T1000 (cell line): ENCODE results near the gene WDFY2.

ENCODE experiments used
- DNase-seq: peaks from one replicate; lab custom pipeline; 2025; ENCODE audit warnings: mixed read lengths; lab: John Stamatoyannopoulos, UW

WDFY2 gene

GRCh38 chr13:51707461-51707860 lies 123.2 kb downstream of the WDFY2 start:
- no peak for DNase-seq

- DNase-seq, result no peak
Observed at GRCh38 chr13:51713807-51714206, 129.5 kb downstream of the WDFY2 start.

DNA sequence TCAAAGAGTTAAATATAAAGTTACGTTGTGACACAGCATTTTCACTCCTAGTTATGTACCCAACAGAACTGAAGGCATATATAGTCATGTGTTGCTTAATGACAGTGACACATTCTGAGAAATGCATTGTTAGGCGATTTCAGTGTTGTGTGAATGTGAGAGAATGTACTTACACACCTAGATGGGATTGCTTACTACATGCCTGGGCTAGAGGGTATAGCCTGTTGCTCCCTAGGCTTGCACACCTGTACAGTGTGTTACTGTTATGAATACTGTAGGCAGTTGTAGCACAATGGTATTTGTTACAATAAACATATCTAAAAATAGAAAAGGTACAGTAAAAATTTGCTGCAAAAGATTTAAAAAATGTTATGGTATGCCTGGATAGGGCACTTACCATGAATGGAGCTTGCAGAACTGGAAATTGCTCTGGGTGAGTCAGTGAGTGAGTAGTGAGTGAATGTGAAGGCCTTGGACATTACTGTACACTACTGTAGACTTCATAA lies 130.5 kb downstream of the WDFY2 start:
- DNase-seq, result no peak

- no peak for DNase-seq
Observed at GRCh38 chr13:51715613-51716012, 131.4 kb downstream of the WDFY2 start.

GRCh38 chr13:51717786-51718398 lies 133.6 kb downstream of the WDFY2 start:
- DNase-seq, result no peak

DNA sequence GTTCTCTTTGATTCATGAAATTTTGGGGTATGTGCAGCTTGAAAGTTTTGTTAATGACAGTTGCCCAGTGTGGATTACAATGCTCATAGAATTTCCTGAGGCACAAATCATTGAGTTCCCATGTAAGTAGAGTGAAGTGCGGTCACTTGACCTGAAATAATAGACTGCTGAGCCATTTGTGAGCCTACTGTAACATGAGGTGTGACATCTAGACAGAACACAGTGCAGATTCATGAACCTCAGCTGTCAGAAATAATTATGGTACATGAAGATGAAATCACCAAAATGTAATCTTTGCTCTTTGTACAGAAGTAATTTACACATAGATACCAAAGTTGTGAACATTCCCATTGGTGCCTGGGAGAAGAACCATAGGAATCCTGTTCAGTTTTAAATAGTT lies 135.1 kb downstream of the WDFY2 start:
- DNase-seq, result no peak

- no peak for DNase-seq
Observed at GRCh38 chr13:51721496-51721895, 137.2 kb downstream of the WDFY2 start.

- DNase-seq, result no peak
Observed at GRCh38 chr13:51723529-51723928, 139.3 kb downstream of the WDFY2 start.

GRCh38 chr13:51724721-51725120 lies 140.5 kb downstream of the WDFY2 start:
- DNase-seq, result no peak

DNA sequence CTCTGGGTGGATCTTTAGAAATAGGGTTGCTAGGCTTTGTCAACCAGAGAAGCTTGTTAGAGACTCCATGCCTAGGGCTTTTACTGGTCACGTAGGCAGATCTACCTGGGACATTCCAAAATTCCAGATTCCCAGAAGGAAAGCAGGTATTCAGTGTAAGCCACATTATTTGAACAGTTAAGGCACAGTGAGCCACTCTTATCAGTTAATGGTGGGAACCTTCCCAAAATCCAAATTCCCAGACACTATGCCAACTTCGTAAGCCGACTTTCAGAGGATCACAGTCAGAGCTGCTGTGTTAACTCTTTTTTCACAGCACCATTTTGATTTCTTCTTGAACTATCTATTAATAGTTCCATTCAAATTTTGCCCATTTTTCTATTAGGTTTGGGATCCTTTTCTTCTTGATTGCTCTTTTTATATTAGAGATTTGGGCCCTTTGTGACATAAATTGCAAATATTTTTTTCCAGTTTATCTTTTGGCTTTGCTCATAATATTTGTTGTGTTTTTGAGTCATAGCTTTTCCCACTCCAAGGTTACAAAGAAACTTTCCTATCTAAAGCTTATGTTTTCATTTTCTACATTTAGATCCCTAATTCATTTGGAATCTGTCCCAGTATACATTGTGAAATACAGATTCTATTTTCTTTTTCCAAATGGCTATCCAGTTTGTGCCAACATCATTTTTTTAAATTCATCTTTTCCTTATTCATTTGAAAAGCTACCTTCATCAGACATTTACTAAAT lies 142.4 kb downstream of the WDFY2 start:
- no peak for DNase-seq

GRCh38 chr13:51727634-51728274 lies 143.5 kb downstream of the WDFY2 start:
- no peak for DNase-seq

DNA sequence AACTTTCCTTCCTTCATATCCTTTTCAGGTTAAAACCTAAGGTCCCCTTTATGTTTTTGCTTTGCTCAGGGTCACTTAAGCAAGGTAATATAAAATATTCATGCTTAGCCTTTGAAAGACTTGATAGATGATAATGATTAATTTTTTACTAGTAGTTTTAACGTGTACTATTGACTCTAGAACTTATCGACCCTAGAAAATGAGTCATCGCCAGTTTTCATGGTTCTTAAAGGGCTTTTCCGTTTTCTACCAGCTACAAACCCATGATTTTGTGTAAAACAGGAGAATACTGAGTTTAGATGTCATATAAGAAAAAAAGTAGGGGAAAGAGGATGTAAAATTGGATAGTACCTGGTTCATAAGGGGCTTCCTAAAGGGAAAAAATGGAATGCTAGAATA lies 144.0 kb downstream of the WDFY2 start:
- no peak for DNase-seq

DNA sequence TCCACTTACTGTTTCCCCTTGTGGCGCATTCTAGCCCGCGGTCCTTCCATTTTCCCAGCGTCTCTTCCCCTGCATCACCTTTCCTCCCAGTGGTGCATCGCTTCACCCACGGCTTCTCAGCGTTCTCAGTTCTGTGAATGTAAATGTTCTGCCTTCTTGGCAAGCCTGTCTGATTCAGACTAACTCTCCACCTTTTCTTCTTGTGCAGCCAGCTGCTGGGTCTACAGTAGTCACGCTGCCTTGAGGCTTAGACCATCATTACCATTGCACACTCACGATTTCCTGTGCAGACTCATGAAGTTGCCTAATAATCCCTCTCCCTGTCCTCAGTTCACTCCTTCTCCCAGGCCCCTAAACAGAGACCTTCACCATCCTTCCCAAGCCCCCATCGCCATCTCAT lies 144.7 kb downstream of the WDFY2 start:
- no peak for DNase-seq

GRCh38 chr13:51729866-51730553 lies 145.7 kb downstream of the WDFY2 start:
- DNase-seq, result no peak

- DNase-seq, result no peak
Observed at GRCh38 chr13:51730927-51731326, 146.7 kb downstream of the WDFY2 start.

DNA sequence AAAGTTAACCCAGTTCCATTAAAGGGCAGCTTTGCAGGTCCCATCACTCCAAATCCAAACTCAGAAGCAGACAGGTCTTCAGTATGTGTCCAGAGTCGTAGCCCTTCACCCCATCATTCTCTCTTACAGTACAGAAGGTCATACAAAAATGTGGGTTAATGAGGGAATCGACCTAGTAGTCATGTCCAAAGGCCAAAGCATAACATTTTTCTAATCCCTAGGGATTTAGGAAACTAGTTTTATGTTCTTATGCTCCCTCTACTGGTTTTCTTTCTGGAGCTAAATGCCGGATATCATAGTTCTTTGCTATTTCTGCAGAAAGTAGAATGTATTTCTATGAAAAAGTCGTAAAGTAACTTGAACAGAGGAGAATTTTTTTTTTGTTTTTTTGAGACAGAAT lies 147.5 kb downstream of the WDFY2 start:
- DNase-seq, result no peak

DNA sequence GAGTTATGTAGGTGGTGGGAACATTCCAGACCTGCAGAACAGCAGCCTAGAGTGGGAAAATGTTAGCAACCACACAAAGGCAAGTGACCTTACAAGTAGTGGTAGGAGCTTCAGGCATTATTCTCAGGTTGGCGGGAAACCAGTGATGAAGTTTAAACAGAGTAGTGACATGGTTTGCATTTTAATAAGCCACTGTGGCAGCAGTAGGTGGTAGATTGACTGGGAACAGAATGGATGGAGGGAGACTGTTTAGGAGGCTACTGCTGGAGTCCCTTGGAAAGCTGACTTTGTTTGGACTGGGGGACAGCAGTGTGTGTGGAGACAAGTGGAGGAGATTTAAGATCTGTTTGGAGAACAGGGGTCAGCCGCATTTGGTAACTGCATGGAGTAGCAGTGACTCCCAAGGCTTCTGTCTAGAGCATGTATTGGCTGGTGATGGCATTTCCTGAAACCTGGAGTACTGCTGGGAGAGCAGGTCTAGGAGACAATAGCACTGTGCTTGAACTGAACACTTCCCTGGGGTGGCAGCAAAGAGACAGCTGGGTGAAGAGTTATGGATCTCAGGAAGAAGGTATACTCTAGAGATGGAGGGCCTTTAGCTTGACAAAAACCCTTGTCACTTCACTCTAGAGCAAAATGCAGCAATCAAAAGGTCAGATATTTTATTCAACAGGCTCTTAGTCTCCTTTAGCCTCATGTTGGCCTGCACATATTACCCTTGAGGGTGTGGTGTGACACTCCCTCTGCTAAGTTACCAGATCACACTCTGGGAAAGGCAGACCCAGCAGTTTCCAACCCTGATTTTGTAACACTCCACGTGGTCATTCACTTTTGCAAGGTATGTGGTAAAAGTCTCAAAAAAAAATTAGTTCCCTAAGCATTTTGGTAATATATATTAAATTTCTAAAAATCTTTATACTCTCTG lies 149.4 kb downstream of the WDFY2 start:
- no peak for DNase-seq

DNA sequence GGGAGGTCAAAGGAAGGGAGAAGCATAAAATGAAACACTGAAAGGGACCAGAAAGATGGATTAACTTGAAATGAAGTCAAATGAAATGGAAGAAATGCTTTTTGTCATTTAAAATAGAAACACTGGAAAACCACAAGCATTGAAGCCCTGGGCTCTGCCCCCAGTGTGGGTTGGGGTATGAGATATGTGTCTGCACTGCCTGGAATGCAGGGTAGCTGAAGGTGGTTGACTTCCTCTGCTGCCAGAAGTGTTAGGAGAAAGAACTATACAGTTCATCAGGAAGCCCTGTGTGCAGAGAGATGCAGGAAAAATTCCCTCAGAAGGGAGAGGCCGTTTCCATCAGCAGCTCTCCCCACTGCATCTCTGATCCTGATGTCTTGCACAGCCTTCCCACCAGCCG lies 150.5 kb downstream of the WDFY2 start:
- no peak for DNase-seq

- DNase-seq, result no peak
Observed at GRCh38 chr13:51737609-51738008, 153.3 kb downstream of the WDFY2 start.

DNA sequence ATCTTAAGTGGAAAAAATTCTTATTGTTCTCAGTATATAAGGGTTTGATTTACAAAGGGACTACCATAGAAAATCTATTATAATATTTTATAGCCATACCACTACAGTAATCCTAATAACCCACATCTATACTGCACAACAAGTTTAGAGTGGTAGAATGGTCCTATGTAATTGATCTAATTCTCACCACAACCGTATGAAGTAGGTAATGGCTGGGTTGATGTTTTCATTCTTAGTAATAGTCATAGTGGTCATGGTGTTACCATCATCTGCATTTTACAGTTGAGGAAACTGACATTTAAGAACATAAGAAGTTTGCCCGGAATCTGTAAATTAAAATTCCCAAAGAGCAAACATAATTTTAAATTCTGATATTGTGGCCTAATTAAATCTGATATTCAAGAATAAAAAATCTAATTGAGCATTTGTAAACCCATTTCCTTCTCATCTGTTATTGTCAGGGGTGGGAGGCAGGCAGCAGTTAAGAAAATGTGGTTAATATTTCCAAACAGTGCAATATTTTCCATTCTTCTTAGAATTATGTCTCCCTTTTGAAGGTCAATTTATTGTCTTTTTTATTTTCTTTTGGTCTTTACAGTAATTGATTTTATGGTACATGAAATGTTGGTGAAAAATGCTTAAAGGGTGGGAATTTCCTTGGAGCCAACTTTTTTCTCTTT lies 154.1 kb downstream of the WDFY2 start:
- no peak for DNase-seq
